Measurements from ENCODE around the gene PPM1F. TPM values are rescaled to one million over a fixed set of nuclear protein-coding genes. Genes with fewer than 3 reads are reported as not detected.

PPM1F gene
- total and polyA plus RNA-seq, 10 of the 15 experiments (the other 5 are each of a cell fraction or from before 2014, with no cell fraction given): 0.55 to 26.3 (median 9.7) TPM

DNA sequence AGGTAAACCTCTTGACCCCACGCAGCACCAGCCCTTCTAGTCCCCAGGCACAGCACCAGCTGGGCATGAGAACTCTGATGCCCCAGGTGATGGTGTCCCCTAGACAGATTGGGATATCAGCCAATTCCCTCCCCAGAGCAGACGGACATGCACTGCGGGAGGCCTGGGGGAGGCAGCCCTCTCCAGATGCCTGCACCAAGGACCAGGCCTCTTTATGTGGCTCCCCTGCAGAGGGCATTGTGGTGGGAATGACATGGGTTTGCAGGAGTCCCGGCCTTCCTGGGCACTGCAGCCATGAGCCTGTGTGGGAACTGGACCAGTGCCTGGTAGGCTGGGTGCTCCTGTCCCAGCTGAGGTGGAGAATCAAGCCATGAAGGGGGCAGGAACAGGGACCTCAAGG is 25.9 kb downstream of the PPM1F start:
- no peaks in the 10 kb centered on the region for H3K27me3 ChIP-seq (replicated peaks in 1 of 2; ENCODE audit: control insufficient read depth in 2 of 2, insufficient read depth in 2 of 2, low read length in 1 of 2)
- 100% methylated on average over 4 of the region's 4 CpGs for WGBS (ENCODE audit: insufficient coverage, insufficient replicate concordance, low lambda C conversion rate, missing lambda C conversion rate)
- no peaks in the 10 kb centered on the region for H3K79me2 ChIP-seq (ENCODE audit: control insufficient read depth, insufficient read depth, low read length)
- no peaks in the 10 kb centered on the region; a peak in 1 of 4 replicates for H3K36me3 ChIP-seq (ENCODE audit: control insufficient read depth in 2 of 2, insufficient read depth in 2 of 2, low read length in 1 of 2)
- no peak for DNase-seq (ENCODE audit: low read depth, low spot score)
- H2AFZ ChIP-seq (ENCODE audit: control insufficient read depth, low read depth, low read length): no peak overlapping the region
- no peak overlapping the region for H3K9ac ChIP-seq (ENCODE audit: control insufficient read depth, insufficient read depth, low read length)
- ChIA-PET SMC1A (ENCODE audit: uncharacterized antibody, unreplicated experiment) (interaction anchor here (0.6 kb wide), 1 partner anchor 155 kb away, joined by 3 read pairs; no protein-coding TSS in a partner anchor), RAD21 (ENCODE audit: unreplicated experiment) (no interaction called here), POLR2A (no interaction called here), CTCF (no interaction called here)
- no TSS peak for BruUV-seq (replicated peaks)
- intact Hi-C loops (cut with micrococcal nuclease; ENCODE audit: unreplicated experiment): no loop called here
- no peak overlapping the region for H3K4me2 ChIP-seq (ENCODE audit: control insufficient read depth, insufficient read depth)
- TF ChIP-seq POLR2AphosphoS2 (IDR thresholded peaks at IDR 0.05; ENCODE audit: low read depth, low read length): no peak
- TF ChIP-seq ZSCAN29 (IDR thresholded peaks at IDR 0.05): no peak
- TF ChIP-seq SMC3 (IDR thresholded peaks at IDR 0.05; ENCODE audit: borderline replicate concordance, low read length): no peak
- no peak for TF ChIP-seq POLR2AphosphoS5 (IDR thresholded peaks at IDR 0.05; ENCODE audit: low read length)
- TF ChIP-seq POLR2A (IDR thresholded peaks at IDR 0.05; ENCODE audit: low read depth, low read length): no peak
- TF ChIP-seq MEF2B (IDR thresholded peaks at IDR 0.05; ENCODE audit: partially characterized antibody, poor library complexity, severe bottlenecking): no peak
- TF ChIP-seq, protein P1, sequence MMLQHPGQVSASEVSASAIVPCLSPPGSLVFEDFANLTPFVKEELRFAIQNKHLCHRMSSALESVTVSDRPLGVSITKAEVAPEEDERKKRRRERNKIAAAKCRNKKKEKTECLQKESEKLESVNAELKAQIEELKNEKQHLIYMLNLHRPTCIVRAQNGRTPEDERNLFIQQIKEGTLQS (IDR thresholded peaks at IDR 0.05; ENCODE audit: borderline replicate concordance, extremely low read depth, low read depth, low read length): no peak
- no peak for TF ChIP-seq LARP7 (IDR thresholded peaks at IDR 0.05)
- no peak for TF ChIP-seq HDAC6 (IDR thresholded peaks at IDR 0.05; ENCODE audit: unreplicated experiment)
- TF ChIP-seq, protein P2, sequence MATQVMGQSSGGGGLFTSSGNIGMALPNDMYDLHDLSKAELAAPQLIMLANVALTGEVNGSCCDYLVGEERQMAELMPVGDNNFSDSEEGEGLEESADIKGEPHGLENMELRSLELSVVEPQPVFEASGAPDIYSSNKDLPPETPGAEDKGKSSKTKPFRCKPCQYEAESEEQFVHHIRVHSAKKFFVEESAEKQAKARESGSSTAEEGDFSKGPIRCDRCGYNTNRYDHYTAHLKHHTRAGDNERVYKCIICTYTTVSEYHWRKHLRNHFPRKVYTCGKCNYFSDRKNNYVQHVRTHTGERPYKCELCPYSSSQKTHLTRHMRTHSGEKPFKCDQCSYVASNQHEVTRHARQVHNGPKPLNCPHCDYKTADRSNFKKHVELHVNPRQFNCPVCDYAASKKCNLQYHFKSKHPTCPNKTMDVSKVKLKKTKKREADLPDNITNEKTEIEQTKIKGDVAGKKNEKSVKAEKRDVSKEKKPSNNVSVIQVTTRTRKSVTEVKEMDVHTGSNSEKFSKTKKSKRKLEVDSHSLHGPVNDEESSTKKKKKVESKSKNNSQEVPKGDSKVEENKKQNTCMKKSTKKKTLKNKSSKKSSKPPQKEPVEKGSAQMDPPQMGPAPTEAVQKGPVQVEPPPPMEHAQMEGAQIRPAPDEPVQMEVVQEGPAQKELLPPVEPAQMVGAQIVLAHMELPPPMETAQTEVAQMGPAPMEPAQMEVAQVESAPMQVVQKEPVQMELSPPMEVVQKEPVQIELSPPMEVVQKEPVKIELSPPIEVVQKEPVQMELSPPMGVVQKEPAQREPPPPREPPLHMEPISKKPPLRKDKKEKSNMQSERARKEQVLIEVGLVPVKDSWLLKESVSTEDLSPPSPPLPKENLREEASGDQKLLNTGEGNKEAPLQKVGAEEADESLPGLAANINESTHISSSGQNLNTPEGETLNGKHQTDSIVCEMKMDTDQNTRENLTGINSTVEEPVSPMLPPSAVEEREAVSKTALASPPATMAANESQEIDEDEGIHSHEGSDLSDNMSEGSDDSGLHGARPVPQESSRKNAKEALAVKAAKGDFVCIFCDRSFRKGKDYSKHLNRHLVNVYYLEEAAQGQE (IDR thresholded peaks at IDR 0.05; ENCODE audit: low read depth, low read length): no peak
- TF ChIP-seq ZNF622 (IDR thresholded peaks at IDR 0.05): no peak
- TF ChIP-seq GABPA (IDR thresholded peaks at IDR 0.05; ENCODE audit: low read depth): no peak
- no peak for TF ChIP-seq RELA (IDR thresholded peaks at IDR 0.05; ENCODE audit: borderline replicate concordance, partially characterized antibody)
- TF ChIP-seq ESRRA (IDR thresholded peaks at IDR 0.05; ENCODE audit: low read length): no peak
- TF ChIP-seq, protein P3, sequence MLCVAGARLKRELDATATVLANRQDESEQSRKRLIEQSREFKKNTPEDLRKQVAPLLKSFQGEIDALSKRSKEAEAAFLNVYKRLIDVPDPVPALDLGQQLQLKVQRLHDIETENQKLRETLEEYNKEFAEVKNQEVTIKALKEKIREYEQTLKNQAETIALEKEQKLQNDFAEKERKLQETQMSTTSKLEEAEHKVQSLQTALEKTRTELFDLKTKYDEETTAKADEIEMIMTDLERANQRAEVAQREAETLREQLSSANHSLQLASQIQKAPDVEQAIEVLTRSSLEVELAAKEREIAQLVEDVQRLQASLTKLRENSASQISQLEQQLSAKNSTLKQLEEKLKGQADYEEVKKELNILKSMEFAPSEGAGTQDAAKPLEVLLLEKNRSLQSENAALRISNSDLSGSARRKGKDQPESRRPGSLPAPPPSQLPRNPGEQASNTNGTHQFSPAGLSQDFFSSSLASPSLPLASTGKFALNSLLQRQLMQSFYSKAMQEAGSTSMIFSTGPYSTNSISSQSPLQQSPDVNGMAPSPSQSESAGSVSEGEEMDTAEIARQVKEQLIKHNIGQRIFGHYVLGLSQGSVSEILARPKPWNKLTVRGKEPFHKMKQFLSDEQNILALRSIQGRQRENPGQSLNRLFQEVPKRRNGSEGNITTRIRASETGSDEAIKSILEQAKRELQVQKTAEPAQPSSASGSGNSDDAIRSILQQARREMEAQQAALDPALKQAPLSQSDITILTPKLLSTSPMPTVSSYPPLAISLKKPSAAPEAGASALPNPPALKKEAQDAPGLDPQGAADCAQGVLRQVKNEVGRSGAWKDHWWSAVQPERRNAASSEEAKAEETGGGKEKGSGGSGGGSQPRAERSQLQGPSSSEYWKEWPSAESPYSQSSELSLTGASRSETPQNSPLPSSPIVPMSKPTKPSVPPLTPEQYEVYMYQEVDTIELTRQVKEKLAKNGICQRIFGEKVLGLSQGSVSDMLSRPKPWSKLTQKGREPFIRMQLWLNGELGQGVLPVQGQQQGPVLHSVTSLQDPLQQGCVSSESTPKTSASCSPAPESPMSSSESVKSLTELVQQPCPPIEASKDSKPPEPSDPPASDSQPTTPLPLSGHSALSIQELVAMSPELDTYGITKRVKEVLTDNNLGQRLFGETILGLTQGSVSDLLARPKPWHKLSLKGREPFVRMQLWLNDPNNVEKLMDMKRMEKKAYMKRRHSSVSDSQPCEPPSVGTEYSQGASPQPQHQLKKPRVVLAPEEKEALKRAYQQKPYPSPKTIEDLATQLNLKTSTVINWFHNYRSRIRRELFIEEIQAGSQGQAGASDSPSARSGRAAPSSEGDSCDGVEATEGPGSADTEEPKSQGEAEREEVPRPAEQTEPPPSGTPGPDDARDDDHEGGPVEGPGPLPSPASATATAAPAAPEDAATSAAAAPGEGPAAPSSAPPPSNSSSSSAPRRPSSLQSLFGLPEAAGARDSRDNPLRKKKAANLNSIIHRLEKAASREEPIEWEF (IDR thresholded peaks at IDR 0.05; ENCODE audit: insufficient replicate concordance, low read depth, low read length): no peak
- TF ChIP-seq, protein P4, sequence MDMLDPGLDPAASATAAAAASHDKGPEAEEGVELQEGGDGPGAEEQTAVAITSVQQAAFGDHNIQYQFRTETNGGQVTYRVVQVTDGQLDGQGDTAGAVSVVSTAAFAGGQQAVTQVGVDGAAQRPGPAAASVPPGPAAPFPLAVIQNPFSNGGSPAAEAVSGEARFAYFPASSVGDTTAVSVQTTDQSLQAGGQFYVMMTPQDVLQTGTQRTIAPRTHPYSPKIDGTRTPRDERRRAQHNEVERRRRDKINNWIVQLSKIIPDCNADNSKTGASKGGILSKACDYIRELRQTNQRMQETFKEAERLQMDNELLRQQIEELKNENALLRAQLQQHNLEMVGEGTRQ (IDR thresholded peaks at IDR 0.05; ENCODE audit: borderline replicate concordance, low read depth, low read length): no peak
- H3K4me1 ChIP-seq (ENCODE audit: control insufficient read depth, insufficient read depth, low read length): no peaks in the 10 kb centered on the region
- in situ Hi-C loops (cut with MboI): no loop called here
- no peaks in the 10 kb centered on the region for H3K9me3 ChIP-seq (replicated peaks; ENCODE audit: control insufficient read depth, insufficient read depth, low read length)
- no peak for FAIRE-seq
- H3K4me3 ChIP-seq: no peak overlapping the region
- H4K20me1 ChIP-seq (ENCODE audit: control insufficient read depth, insufficient read depth): no peaks in the 10 kb centered on the region
- no peak for ATAC-seq
- H3K27ac ChIP-seq (ENCODE audit: control insufficient read depth, insufficient read depth): no peak overlapping the region

Data from GM12878 (cell line).